Stimulated activated CD8-positive, alpha-beta memory T cell treated with anti-CD3 and anti-CD28 coated beads, Interleukin-15, amount 100 ng/mL, for 4 hours (primary cell): Measurements from ENCODE around the gene SNRPA.
"Not testable (repeated sequence)": the region's sequence is repeated elsewhere in the genome, so short reads cannot be mapped to it uniquely, and the experiment has no call there.

Experiments used
- DNase-seq, 2 donors: peaks; one replicate each; pipeline ENCODE4 v3.0.0-alpha.2; 2020; ENCODE audit warnings: low read depth in 2 of 2

SNRPA gene

GRCh38 chr19:40745402-40745780 lies 5.6 kb upstream of the SNRPA start:
- no peak for DNase-seq

- DNase-seq: no peak
Observed at GRCh38 chr19:40747536-40747935, 3.5 kb upstream of the SNRPA start.

- DNase-seq: peak; percentile 97 to 99
Observed at GRCh38 chr19:40750058-40750873, 737 bp upstream of the SNRPA start, which contains the start of gene ACTMAP. TSS of gene ACTMAP (minus strand) at chr19:40750477. CDS start at chr19:40749803, 674 bp downstream.

GRCh38 chr19:40752257-40752781 lies 1.3 kb downstream of the SNRPA start:
- DNase-seq: no peak

GRCh38 chr19:40754611-40755247 lies 3.7 kb downstream of the SNRPA start:
- DNase-seq: peak in 1 of 2 donors; percentile 45

GRCh38 chr19:40755248-40755624 lies 4.2 kb downstream of the SNRPA start:
- no peak for DNase-seq

GRCh38 chr19:40755791-40756190 lies 4.8 kb downstream of the SNRPA start:
- DNase-seq: no peak

GRCh38 chr19:40756502-40757110 lies 5.6 kb downstream of the SNRPA start:
- peak in 1 of 2 donors; percentile 24 for DNase-seq

- DNase-seq: no peak
Observed at GRCh38 chr19:40758491-40758890, 7.5 kb downstream of the SNRPA start.

- no peak for DNase-seq
Observed at GRCh38 chr19:40759352-40759751, 8.3 kb downstream of the SNRPA start.

- DNase-seq: no peak
Observed at GRCh38 chr19:40762754-40763470, 11.9 kb downstream of the SNRPA start.

GRCh38 chr19:40763526-40763925 lies 12.5 kb downstream of the SNRPA start:
- no peak for DNase-seq

- DNase-seq: no peak
Observed at GRCh38 chr19:40763963-40764362, 13.0 kb downstream of the SNRPA start.

GRCh38 chr19:40766385-40766784 lies 15.4 kb downstream of the SNRPA start:
- DNase-seq: not testable (repeated sequence)

GRCh38 chr19:40768869-40769268 lies 17.9 kb downstream of the SNRPA start:
- no peak for DNase-seq

GRCh38 chr19:40771101-40771862 lies 20.3 kb downstream of the SNRPA start:
- not testable (repeated sequence) for DNase-seq

- no peak for DNase-seq
Observed at GRCh38 chr19:40774916-40775631, 24.1 kb downstream of the SNRPA start, which contains the start of gene MIA. TSS of gene MIA (plus strand) at chr19:40775521. CDS start at chr19:40775543, 22 bp downstream.

GRCh38 chr19:40775632-40776022 lies 24.6 kb downstream of the SNRPA start:
- no peak for DNase-seq

- no peak for DNase-seq
Observed at GRCh38 chr19:40776364-40776763, 25.4 kb downstream of the SNRPA start.

GRCh38 chr19:40776932-40777644 lies 26.1 kb downstream of the SNRPA start:
- DNase-seq: peak; percentile 70 to 86
